ENCODE results near the gene ZFPM1. TPM values are rescaled to one million over a fixed set of nuclear protein-coding genes. Genes with fewer than 3 reads are reported as not detected.
"Not testable (repeated sequence)": the region's sequence is repeated elsewhere in the genome, so short reads cannot be mapped to it uniquely, and the experiment has no call there.

The ZFPM1 gene
- total RNA-seq, 1 experiment from 2014 or later, result 5.0 TPM

GRCh38 chr16:88409296-88410065 lies 43.6 kb upstream of the ZFPM1 start:
- no peaks in the 10 kb centered on the region for H3K9me3 Mint-ChIP-seq (ENCODE audit: unreplicated experiment)
- CTCF ChIA-PET, result no interaction called here

GRCh38 chr16:88410297-88410968 lies 42.6 kb upstream of the ZFPM1 start:
- H3K9me3 Mint-ChIP-seq (ENCODE audit: unreplicated experiment); DNase-seq (ENCODE audit: unreplicated experiment); H3K27me3 Mint-ChIP-seq (ENCODE audit: insufficient read depth, unreplicated experiment); POLR2A ChIA-PET; BruUV-seq (replicated peaks); H3K27ac Mint-ChIP-seq (ENCODE audit: low read depth, unreplicated experiment); H3K4me3 Mint-ChIP-seq (ENCODE audit: unreplicated experiment); intact Hi-C loops (cut with micrococcal nuclease); H3K4me1 Mint-ChIP-seq (ENCODE audit: insufficient read depth, unreplicated experiment); CTCF ChIA-PET; H3K36me3 Mint-ChIP-seq (ENCODE audit: insufficient read depth, unreplicated experiment): not testable (repeated sequence)

More at GRCh38 chr16:88409296-88410065, 43.6 kb upstream of the ZFPM1 start:
- no peaks in the 10 kb centered on the region for H3K27me3 Mint-ChIP-seq (ENCODE audit: insufficient read depth, unreplicated experiment)
- no peak for DNase-seq (ENCODE audit: unreplicated experiment)
- H3K27ac Mint-ChIP-seq (ENCODE audit: low read depth, unreplicated experiment), result no peak overlapping the region
- no peak for TF ChIP-seq CTCF (IDR thresholded peaks at IDR 0.05; ENCODE audit: unreplicated experiment)
- POLR2A ChIA-PET, result no interaction called here
- no TSS peak for BruUV-seq (replicated peaks)
- H3K36me3 Mint-ChIP-seq (ENCODE audit: insufficient read depth, unreplicated experiment), result no peaks in the 10 kb centered on the region
- H3K4me1 Mint-ChIP-seq (ENCODE audit: insufficient read depth, unreplicated experiment), result peaks cover 2% of the 10 kb centered on the region
- intact Hi-C loops (cut with micrococcal nuclease), result no loop called here
- no peak overlapping the region for H3K4me3 Mint-ChIP-seq (ENCODE audit: unreplicated experiment)

GRCh38 chr16:88411951-88412576 lies 41.0 kb upstream of the ZFPM1 start:
- no peak for TF ChIP-seq CTCF (IDR thresholded peaks at IDR 0.05; ENCODE audit: unreplicated experiment)
- H3K27ac Mint-ChIP-seq (ENCODE audit: low read depth, unreplicated experiment), result no peak overlapping the region
- no peaks in the 10 kb centered on the region for H3K36me3 Mint-ChIP-seq (ENCODE audit: insufficient read depth, unreplicated experiment)
- no TSS peak for BruUV-seq (replicated peaks)
- H3K9me3 Mint-ChIP-seq (ENCODE audit: unreplicated experiment), result no peaks in the 10 kb centered on the region
- POLR2A ChIA-PET, result no interaction called here
- H3K4me1 Mint-ChIP-seq (ENCODE audit: insufficient read depth, unreplicated experiment), result no peaks in the 10 kb centered on the region
- DNase-seq (ENCODE audit: unreplicated experiment), result no peak
- CTCF ChIA-PET, result no interaction called here
- H3K27me3 Mint-ChIP-seq (ENCODE audit: insufficient read depth, unreplicated experiment), result no peaks in the 10 kb centered on the region
- H3K4me3 Mint-ChIP-seq (ENCODE audit: unreplicated experiment), result no peak overlapping the region
- intact Hi-C loops (cut with micrococcal nuclease), result no loop called here

- intact Hi-C loops (cut with micrococcal nuclease), result no loop called here
- ChIA-PET POLR2A (no interaction called here), CTCF (interaction anchor here (1.1 kb wide), 1 partner anchor 488 kb away, joined by 3 read pairs; no protein-coding TSS in a partner anchor)
- H3K36me3 Mint-ChIP-seq (ENCODE audit: insufficient read depth, unreplicated experiment), result no peaks in the 10 kb centered on the region
- no peak overlapping the region for H3K27ac Mint-ChIP-seq (ENCODE audit: low read depth, unreplicated experiment)
- BruUV-seq (replicated peaks), result no TSS peak
- no peaks in the 10 kb centered on the region for H3K9me3 Mint-ChIP-seq (ENCODE audit: unreplicated experiment)
- H3K4me3 Mint-ChIP-seq (ENCODE audit: unreplicated experiment), result no peak overlapping the region
- no peak for DNase-seq (ENCODE audit: unreplicated experiment)
- no peak for TF ChIP-seq CTCF (IDR thresholded peaks at IDR 0.05; ENCODE audit: unreplicated experiment)
- H3K4me1 Mint-ChIP-seq (ENCODE audit: insufficient read depth, unreplicated experiment), result no peaks in the 10 kb centered on the region
- H3K27me3 Mint-ChIP-seq (ENCODE audit: insufficient read depth, unreplicated experiment), result no peaks in the 10 kb centered on the region
Observed at GRCh38 chr16:88412766-88413165, 40.3 kb upstream of the ZFPM1 start.
